OCI-LY3 (cell line): ENCODE results near the gene CRTAP.

Experiments used
- H2AFZ ChIP-seq: fragments of 200-600, 300-600 bp; shearing (Covaris generic); 2 replicates; pipeline ENCODE4 v1.6.0; 2014; ENCODE audit warnings: antibody characterized with exemption, low read depth, low read length
- H3K27ac ChIP-seq: fragments of 200-600, 300-600 bp; sonication (generic); 2 replicates; pipeline ENCODE4 v1.5.1; 2014; ENCODE audit warnings: mild to moderate bottlenecking, low read length, moderate library complexity, mixed read lengths
- H3K27me3 ChIP-seq: fragments of 200-600, 300-600 bp; sonication (generic); 2 replicates; pipeline ENCODE4 v1.6.1; 2014; ENCODE audit warnings: low read depth, low read length, mixed read lengths
- H3K36me3 ChIP-seq: fragments of 200-600, 300-600 bp; sonication (generic); replicated peaks from 2 replicates; pipeline ENCODE3; 2014; ENCODE audit warnings: low read depth, low read length, mixed read lengths
- H3K4me1 ChIP-seq: fragments of 300-600, 200-600 bp; sonication (generic); 2 replicates; pipeline ENCODE4 v1.6.1; 2014; ENCODE audit warnings: low read length, mixed read lengths
- H3K4me2 ChIP-seq: fragments of 200-600, 300-600 bp; sonication (generic); 2 replicates; pipeline ENCODE4 v1.6.1; 2014; ENCODE audit warnings: low read length, mixed read lengths
- H3K4me3 ChIP-seq: fragments of 300-600, 200-600 bp; sonication (generic); 2 replicates; pipeline ENCODE4 v1.5.1; 2014; ENCODE audit warnings: antibody characterized with exemption, mild to moderate bottlenecking, low read length, moderate library complexity
- H3K79me2 ChIP-seq: fragments of 300-600, 200-600 bp; shearing (Covaris generic); 2 replicates; pipeline ENCODE4 v1.6.1; 2014; ENCODE audit warnings: mild to moderate bottlenecking, low read length, mixed read lengths
- H3K9ac ChIP-seq: fragments of 300-600, 200-600 bp; shearing (Covaris generic); 2 replicates; pipeline ENCODE4 v1.6.0; 2014; ENCODE audit warnings: mild to moderate bottlenecking, low read length, moderate library complexity
- H3K9me3 ChIP-seq: fragments of 200-600, 300-600 bp; shearing (Covaris generic); 2 replicates; pipeline ENCODE4 v1.6.1; 2014; ENCODE audit warnings: low read length, mixed read lengths; ENCODE audit not compliant: insufficient read depth
- H4K20me1 ChIP-seq: fragments of 200-600, 300-600 bp; sonication (generic); 2 replicates; pipeline ENCODE4 v1.6.1; 2016; ENCODE audit warnings: low read length, mixed read lengths; ENCODE audit not compliant: insufficient read depth
- CTCF ChIP-seq: fragments of 200-600, 300-600 bp; sonication (generic); IDR thresholded peaks from 2 replicates; pipeline ENCODE4 v1.5.1; 2014; ENCODE audit warnings: antibody characterized with exemption, low read length, low read depth
- EZH2phosphoT487 ChIP-seq: fragments of 200-600 bp; shearing (Covaris generic); IDR thresholded peaks from 2 replicates; pipeline ENCODE4 v1.6.1; 2018; ENCODE audit warnings: antibody characterized with exemption, mixed run types, low read depth

Gene CRTAP

GRCh38 chr3:33099701-33100100 is 14.1 kb upstream of the CRTAP start:
- Histone ChIP-seq H3K9ac (no peak overlapping the region), H3K4me1 (peaks cover 7% of the 10 kb centered on the region), H2AFZ (no peak overlapping the region), H4K20me1 (peaks cover 10% of the 10 kb centered on the region), H3K79me2 (peaks cover 19% of the 10 kb centered on the region), H3K27me3 (no peaks in the 10 kb centered on the region), H3K36me3 (no peaks in the 10 kb centered on the region), H3K9me3 (no peaks in the 10 kb centered on the region), H3K4me2 (no peak overlapping the region), H3K27ac (no peak overlapping the region), H3K4me3 (no peak overlapping the region)
- TF ChIP-seq CTCF (no peak), EZH2phosphoT487 (no peak)

GRCh38 chr3:33100229-33100628 is 13.6 kb upstream of the CRTAP start:
- no peaks in the 10 kb centered on the region for H3K9me3 ChIP-seq
- H4K20me1 ChIP-seq: peaks cover 9% of the 10 kb centered on the region
- peaks cover 18% of the 10 kb centered on the region for H3K79me2 ChIP-seq
- no peak overlapping the region for H3K27ac ChIP-seq
- no peaks in the 10 kb centered on the region for H3K36me3 ChIP-seq
- H2AFZ ChIP-seq: no peak overlapping the region
- TF ChIP-seq EZH2phosphoT487 (no peak), CTCF (no peak)
- H3K4me3 ChIP-seq: no peak overlapping the region
- H3K4me1 ChIP-seq: peaks cover 7% of the 10 kb centered on the region
- H3K9ac ChIP-seq: no peak overlapping the region
- no peaks in the 10 kb centered on the region for H3K27me3 ChIP-seq
- H3K4me2 ChIP-seq: no peak overlapping the region

GRCh38 chr3:33103034-33103433 is 10.8 kb upstream of the CRTAP start:
- TF ChIP-seq EZH2phosphoT487 (no peak), CTCF (no peak)
- no peak overlapping the region for H2AFZ ChIP-seq
- H3K79me2 ChIP-seq: no peaks in the 10 kb centered on the region
- no peak overlapping the region for H3K4me3 ChIP-seq
- no peak overlapping the region for H3K4me2 ChIP-seq
- no peaks in the 10 kb centered on the region for H4K20me1 ChIP-seq
- H3K9ac ChIP-seq: no peak overlapping the region
- H3K36me3 ChIP-seq: no peaks in the 10 kb centered on the region
- no peak overlapping the region for H3K27ac ChIP-seq
- H3K4me1 ChIP-seq: peaks cover 9% of the 10 kb centered on the region; the same call in 1 of the 2 replicates
- no peaks in the 10 kb centered on the region for H3K9me3 ChIP-seq
- H3K27me3 ChIP-seq: no peaks in the 10 kb centered on the region

DNA sequence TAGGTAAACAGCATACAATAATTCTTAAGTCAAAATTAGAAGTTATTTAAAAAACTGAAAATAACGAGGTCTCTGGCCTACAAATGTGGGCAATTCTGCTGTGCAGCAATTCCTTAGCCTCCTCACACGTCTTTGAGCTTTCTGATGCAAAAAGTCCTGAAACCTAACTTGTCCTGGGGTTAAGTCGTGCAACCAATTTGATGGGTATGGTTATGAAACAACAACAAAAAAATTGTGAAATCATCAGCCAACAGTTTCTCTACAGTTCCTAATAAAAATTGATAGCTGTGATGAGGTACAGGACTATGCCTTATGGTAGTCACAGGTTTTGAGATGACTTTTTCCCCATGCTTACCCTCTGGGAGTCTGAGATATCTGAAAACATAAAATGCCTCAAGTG is 10.3 kb upstream of the CRTAP start:
- TF ChIP-seq EZH2phosphoT487 (no peak), CTCF (no peak)
- no peak overlapping the region for H3K9ac ChIP-seq
- no peak overlapping the region for H3K4me3 ChIP-seq
- H3K36me3 ChIP-seq: no peaks in the 10 kb centered on the region
- no peak overlapping the region for H2AFZ ChIP-seq
- no peaks in the 10 kb centered on the region for H3K79me2 ChIP-seq
- no peaks in the 10 kb centered on the region for H3K27me3 ChIP-seq
- H3K4me1 ChIP-seq: peaks cover 9% of the 10 kb centered on the region; the same call in 1 of the 2 replicates
- no peaks in the 10 kb centered on the region for H4K20me1 ChIP-seq
- no peaks in the 10 kb centered on the region for H3K9me3 ChIP-seq
- no peak overlapping the region for H3K27ac ChIP-seq
- no peak overlapping the region for H3K4me2 ChIP-seq
